ENCODE data around the gene VPS37D.

VPS37D gene

DNA sequence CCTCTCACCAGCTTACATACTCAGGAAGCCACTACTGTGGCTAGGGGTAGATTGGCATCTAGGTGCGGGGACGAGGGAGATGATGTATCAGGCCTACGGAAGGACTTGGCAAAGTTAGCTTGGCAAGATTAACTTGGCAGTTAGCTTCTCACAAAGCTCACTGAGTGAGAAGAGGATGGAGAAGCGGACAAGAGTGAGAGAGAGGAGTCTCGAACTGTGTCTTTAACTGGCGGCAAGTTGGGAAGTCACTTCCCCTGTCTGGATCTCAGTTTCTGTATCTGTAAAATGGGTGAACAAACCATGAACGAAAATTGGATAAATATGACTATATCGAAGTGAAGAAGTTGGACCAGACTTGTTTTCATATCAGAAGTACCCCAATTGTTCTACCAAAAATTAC is 33.8 kb upstream of the VPS37D start:
- TF ChIP-seq, protein P1, sequence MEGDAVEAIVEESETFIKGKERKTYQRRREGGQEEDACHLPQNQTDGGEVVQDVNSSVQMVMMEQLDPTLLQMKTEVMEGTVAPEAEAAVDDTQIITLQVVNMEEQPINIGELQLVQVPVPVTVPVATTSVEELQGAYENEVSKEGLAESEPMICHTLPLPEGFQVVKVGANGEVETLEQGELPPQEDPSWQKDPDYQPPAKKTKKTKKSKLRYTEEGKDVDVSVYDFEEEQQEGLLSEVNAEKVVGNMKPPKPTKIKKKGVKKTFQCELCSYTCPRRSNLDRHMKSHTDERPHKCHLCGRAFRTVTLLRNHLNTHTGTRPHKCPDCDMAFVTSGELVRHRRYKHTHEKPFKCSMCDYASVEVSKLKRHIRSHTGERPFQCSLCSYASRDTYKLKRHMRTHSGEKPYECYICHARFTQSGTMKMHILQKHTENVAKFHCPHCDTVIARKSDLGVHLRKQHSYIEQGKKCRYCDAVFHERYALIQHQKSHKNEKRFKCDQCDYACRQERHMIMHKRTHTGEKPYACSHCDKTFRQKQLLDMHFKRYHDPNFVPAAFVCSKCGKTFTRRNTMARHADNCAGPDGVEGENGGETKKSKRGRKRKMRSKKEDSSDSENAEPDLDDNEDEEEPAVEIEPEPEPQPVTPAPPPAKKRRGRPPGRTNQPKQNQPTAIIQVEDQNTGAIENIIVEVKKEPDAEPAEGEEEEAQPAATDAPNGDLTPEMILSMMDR (IDR thresholded peaks at IDR 0.05; ENCODE audit: insufficient read depth, low read depth, low read length, missing control alignments), result no peak
- H3K4me3 ChIP-seq (ENCODE audit: low read length), result no peak overlapping the region
- no peak for DNase-seq (ENCODE audit: low read depth)

DNA sequence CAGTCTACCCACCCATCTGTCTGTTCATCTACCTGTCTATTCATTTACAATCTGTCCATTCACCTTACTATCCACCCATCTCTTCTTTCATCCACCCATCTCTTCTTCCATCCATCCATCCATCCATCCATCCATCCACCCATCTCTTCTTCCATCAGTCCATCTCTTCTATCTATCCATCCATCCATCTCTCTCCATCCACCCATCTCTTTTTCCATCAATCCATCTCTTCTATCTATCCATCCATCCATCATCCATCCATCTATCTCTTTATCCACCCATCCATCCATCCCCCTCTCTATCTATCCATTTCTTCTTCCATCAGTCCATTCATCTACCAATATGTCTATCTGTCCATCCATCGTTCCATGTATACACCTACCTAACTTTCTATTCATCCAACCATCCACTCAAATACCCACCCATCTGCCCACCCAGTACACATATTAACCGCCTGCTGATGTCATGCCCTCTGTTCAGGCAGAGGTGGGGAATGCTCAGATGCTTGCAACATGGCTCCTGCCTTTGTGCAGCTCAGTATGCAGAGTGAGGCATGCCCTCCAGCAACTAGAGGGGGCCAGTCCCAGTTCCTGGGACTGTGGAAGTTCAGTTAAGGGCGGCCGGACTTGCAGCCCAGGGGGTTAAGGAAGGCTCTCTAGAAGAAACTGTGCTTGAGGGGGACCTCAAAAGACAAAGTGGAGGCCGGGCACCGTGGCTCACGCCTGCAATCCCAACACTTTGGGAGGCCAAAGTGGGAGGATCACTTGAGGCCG is 32.0 kb upstream of the VPS37D start:
- no peak overlapping the region for H3K4me3 ChIP-seq (ENCODE audit: low read length)
- TF ChIP-seq, protein P1 (IDR thresholded peaks at IDR 0.05; ENCODE audit: insufficient read depth, low read depth, low read length, missing control alignments), result no peak
- no peak for DNase-seq (ENCODE audit: low read depth)

DNA sequence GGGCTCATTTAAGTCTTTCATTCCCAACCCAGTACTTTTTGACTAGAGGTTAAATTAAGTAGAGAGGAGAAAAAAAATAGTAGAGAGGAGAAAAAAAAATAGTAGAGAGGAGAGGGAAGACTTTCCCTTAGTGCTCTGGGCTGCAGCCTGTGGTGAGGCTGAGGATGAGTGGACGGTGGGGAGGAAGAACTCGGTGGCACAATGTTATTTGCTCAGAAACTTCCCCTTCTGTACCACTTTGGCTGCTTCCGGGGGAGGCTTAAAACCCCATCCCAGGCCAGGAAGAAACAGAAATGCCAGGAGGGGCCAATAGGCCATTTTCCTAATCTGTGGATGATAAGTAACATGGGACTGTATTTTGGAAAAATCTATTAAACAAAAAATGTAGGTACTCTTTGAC is 28.7 kb upstream of the VPS37D start:
- TF ChIP-seq, protein P1 (IDR thresholded peaks at IDR 0.05; ENCODE audit: insufficient read depth, low read depth, low read length, missing control alignments), result no peak
- H3K4me3 ChIP-seq (ENCODE audit: low read length), result no peak overlapping the region
- no peak for DNase-seq (ENCODE audit: low read depth)

DNA sequence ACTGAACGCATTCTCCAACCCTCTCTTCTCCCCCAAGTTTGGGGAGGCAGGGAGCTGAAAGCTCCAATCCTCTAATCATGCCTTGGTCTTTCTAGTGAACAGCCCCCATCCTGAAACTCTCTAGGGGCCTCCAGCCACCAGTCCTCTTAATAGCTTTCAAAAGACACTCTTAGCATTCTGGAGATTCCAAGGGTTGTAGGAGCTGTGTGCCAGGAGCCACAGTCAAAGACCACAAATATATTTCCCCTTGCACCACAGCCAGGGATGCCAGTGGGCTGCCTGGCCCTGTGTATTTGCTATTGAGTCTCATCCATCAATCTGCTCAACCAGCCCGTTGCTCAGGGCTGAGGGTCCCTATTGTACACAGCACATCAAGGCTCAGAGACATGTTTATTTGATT is 24.8 kb upstream of the VPS37D start:
- TF ChIP-seq, protein P1 (IDR thresholded peaks at IDR 0.05; ENCODE audit: insufficient read depth, low read depth, low read length, missing control alignments), result no peak
- DNase-seq (ENCODE audit: low read depth), result no peak
- no peak overlapping the region for H3K4me3 ChIP-seq (ENCODE audit: low read length)

DNA sequence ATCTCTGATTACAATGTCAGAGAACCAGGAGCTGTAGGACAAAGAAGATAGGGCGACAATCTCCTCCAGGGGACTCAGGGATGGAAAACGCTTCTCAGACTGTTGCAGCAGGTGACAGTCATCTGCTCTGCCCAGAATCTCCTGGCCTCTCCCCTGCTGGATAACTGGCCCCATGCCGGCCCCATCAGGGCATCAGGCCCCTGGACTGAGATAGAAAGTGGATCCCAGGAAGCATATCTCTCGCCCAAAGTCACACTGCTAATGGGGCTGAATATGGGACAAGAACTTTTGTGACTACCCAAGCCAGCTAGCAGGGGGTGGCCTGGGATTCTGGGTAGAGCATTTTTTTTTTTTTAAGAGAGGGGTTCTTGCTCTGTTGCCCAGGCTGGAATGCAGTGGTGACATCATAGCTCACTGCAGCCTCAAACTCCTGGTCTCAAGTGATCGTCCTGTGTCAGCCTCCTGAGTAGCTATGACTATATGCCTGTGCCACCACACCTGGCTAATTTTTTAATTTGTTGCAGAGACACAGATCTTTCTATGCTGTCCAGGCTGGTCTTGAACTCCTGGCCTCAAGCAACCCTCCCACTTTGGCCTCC is 22.8 kb upstream of the VPS37D start:
- TF ChIP-seq, protein P1 (IDR thresholded peaks at IDR 0.05; ENCODE audit: insufficient read depth, low read depth, low read length, missing control alignments), result no peak
- DNase-seq (ENCODE audit: low read depth), result no peak

DNA sequence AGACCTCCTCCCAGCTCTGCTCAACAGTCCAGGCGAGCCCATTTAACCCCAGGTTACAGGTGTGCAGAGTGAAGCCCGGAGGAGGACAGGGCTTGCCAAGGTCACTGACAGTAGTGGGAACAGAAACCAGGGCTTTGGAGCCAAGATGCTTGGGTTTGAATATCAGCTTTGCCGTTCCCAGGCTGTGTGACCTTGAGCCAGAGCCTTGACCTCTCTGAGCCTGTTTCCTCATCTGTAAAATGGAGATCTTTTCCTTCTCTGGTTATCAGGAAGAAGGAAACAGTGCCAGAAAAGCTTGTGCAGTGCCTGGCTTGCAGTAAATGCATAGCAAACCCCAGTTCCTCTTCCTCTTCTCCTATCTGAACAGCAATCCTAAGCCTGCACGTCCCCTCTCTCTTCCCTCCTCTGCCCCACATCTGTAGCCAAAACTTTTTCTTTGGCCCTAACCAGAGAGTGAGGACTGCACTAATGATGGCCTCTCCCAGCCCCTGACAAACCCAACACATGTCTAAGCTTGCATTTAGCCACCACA is 21.9 kb upstream of the VPS37D start:
- TF ChIP-seq, protein P1 (IDR thresholded peaks at IDR 0.05; ENCODE audit: insufficient read depth, low read depth, low read length, missing control alignments), result no peak
- DNase-seq (ENCODE audit: low read depth), result no peak

More for the DNA sequence above, 22.8 kb upstream of the VPS37D start:
- no peak overlapping the region for H3K4me3 ChIP-seq (ENCODE audit: low read length)

More for the DNA sequence above, 21.9 kb upstream of the VPS37D start:
- H3K4me3 ChIP-seq (ENCODE audit: low read length), result no peak overlapping the region

Measured in epithelial cell of esophagus (primary cell).